CD4-positive, CD25-positive, alpha-beta regulatory T cell (primary cell): Measurements from ENCODE around the gene BANP. TPM values are rescaled to one million over a fixed set of nuclear protein-coding genes. Genes with fewer than 3 reads are reported as not detected.

Source experiments
- ATAC-seq, 2 donors: fragments of 150-1000 bp; cut with Tn5 transposase; one replicate each; pipeline ENCODE4 v1.10.0; 2021; ENCODE audit warnings: low read depth in 2 of 2, moderate number of reproducible peaks in 2 of 2, moderate library complexity in 1 of 2
- DNase-seq, 3 donors: peaks; one replicate each; pipeline versions ENCODE4 v3.0.0 to v3.0.0-alpha.2; 2012 to 2022; ENCODE audit warnings: mixed read lengths in 1 of 3
- H3K27ac ChIP-seq: one replicate; pipeline ENCODE4 v1.7.0; 2013; ENCODE audit warnings: mild to moderate bottlenecking, low read length; ENCODE audit not compliant: insufficient read depth, poor library complexity, severe bottlenecking
- H3K27me3 ChIP-seq: one replicate; pipeline ENCODE4 v1.7.0; 2013; ENCODE audit warnings: low read length; ENCODE audit not compliant: control insufficient read depth, insufficient read depth
- H3K36me3 ChIP-seq: one replicate; pipeline ENCODE4 v1.7.0; 2013; ENCODE audit warnings: mild to moderate bottlenecking, low read length, moderate library complexity; ENCODE audit not compliant: control insufficient read depth, insufficient read depth
- H3K4me1 ChIP-seq: 2 replicates; pipeline ENCODE4 v1.7.0; 2013; ENCODE audit warnings: mild to moderate bottlenecking, low read length; ENCODE audit not compliant: insufficient read depth, control insufficient read depth, poor library complexity, severe bottlenecking
- H3K4me3 ChIP-seq: one replicate; pipeline ENCODE4 v1.7.0; 2013; ENCODE audit warnings: low read depth, mild to moderate bottlenecking, low read length, moderate library complexity
- H3K9me3 ChIP-seq, 2 experiments: 1 replicate in 1 of 2; 2 replicates in 1 of 2; pipeline ENCODE4 v1.7.0; 2013; ENCODE audit warnings: low read length in 2 of 2, mild to moderate bottlenecking in 1 of 2, moderate library complexity in 1 of 2; ENCODE audit not compliant: control insufficient read depth in 2 of 2
- H3K27ac Mint-ChIP-seq, 3 donors: one replicate each; pipeline ENCODE4 v1.8.0; 2020 to 2022; ENCODE audit warnings: mild to moderate bottlenecking in 3 of 3, mixed read lengths in 3 of 3, moderate library complexity in 2 of 3
- H3K27me3 Mint-ChIP-seq: one replicate; pipeline ENCODE4 v1.8.0; 2022; ENCODE audit warnings: mild to moderate bottlenecking, mixed read lengths
- H3K36me3 Mint-ChIP-seq: one replicate; pipeline ENCODE4 v1.8.0; 2020; ENCODE audit warnings: mixed read lengths
- H3K4me1 Mint-ChIP-seq, 4 donors: one replicate each; pipeline ENCODE4 v1.8.0; 2020 to 2022; ENCODE audit warnings: mixed read lengths in 4 of 4, mild to moderate bottlenecking in 1 of 4
- H3K4me3 Mint-ChIP-seq, 4 donors: one replicate each; pipeline ENCODE4 v1.8.0; 2020 to 2022; ENCODE audit warnings: mild to moderate bottlenecking in 4 of 4, mixed read lengths in 4 of 4, moderate library complexity in 3 of 4
- H3K9me3 Mint-ChIP-seq, 7 donors: one replicate each; pipeline ENCODE4 v1.8.0; 2020 to 2022; ENCODE audit warnings: mixed read lengths in 7 of 7, mild to moderate bottlenecking in 3 of 7, moderate library complexity in 2 of 7
- polyA plus RNA-seq, 4 donors: library from polyadenylated mRNA; unstranded; fragments of 300-500 nt; fragmentation: Illumina TruSeq; gene quantifications; one replicate each; pipeline ENCODE4 v1.2.3, GENCODE V29; 2021
- total RNA-seq: library from RNA; stranded (reverse); gene quantifications from one replicate; pipeline ENCODE4 v1.2.3, GENCODE V29; 2022

The BANP gene
- total and polyA plus RNA-seq, 5 donors from 2014 or later = 20.4 to 114 (median 26.6) TPM

DNA sequence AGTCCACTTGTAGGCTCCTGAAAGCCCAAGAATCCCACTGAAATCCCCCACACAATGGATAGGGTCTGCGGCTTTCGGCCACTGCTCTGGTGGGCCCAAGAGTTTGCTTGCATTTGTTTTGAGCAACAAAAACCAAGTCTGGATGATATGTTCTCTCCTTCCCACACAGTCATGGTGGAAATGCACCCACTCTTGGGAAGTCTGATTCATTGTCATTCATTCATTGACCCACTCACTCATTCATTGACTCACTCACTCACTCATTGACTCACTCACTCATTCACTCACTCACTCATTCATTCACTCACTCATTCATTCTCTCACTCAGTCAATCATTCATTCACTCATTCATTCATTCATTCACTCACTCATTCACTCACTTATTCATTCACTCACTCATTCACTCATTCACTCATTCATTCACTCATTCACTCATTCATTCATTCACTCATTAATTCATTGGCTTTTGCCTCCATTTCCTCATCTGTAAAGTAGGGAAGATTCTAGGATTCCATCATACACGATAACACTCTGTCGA lies 12.8 kb upstream of the BANP start:
- no peak for ATAC-seq
- H3K9me3 ChIP-seq = no peaks in the 10 kb centered on the region
- Mint-ChIP-seq H3K4me3 (no peak overlapping the region), H3K27me3 (no peaks in the 10 kb centered on the region), H3K9me3 (peaks cover 0 to 2% (median 0%) of the 10 kb centered on the region in 7 donors), H3K4me1 (peaks cover 0 to 4% (median 0%) of the 10 kb centered on the region in 4 donors), H3K36me3 (no peaks in the 10 kb centered on the region), H3K27ac (peak overlapping the region in 1 of 3 donors; percentile 58)
- no peaks in the 10 kb centered on the region for H3K27me3 ChIP-seq
- H3K27ac ChIP-seq = no peak overlapping the region
- H3K36me3 ChIP-seq = no peaks in the 10 kb centered on the region
- H3K4me1 ChIP-seq = no peaks in the 10 kb centered on the region
- no peak overlapping the region for H3K4me3 ChIP-seq
- no peak for DNase-seq

GRCh38 chr16:87939562-87940423 lies 11.4 kb upstream of the BANP start:
- no peak for DNase-seq
- ATAC-seq = no peak
- Histone ChIP-seq H3K36me3 (no peaks in the 10 kb centered on the region), H3K9me3 (no peaks in the 10 kb centered on the region), H3K27me3 (no peaks in the 10 kb centered on the region), H3K4me3 (no peak overlapping the region), H3K4me1 (no peaks in the 10 kb centered on the region), H3K27ac (no peak overlapping the region)
- H3K27ac Mint-ChIP-seq = no peak overlapping the region
- H3K4me1 Mint-ChIP-seq = peaks cover 0 to 4% (median 0%) of the 10 kb centered on the region in 4 donors
- no peak overlapping the region for H3K4me3 Mint-ChIP-seq
- H3K9me3 Mint-ChIP-seq = no peaks in the 10 kb centered on the region
- no peaks in the 10 kb centered on the region for H3K27me3 Mint-ChIP-seq
- no peaks in the 10 kb centered on the region for H3K36me3 Mint-ChIP-seq

GRCh38 chr16:87942680-87943079 lies 8.6 kb upstream of the BANP start:
- no peak for ATAC-seq
- Mint-ChIP-seq H3K4me1 (peaks cover 0 to 4% (median 2%) of the 10 kb centered on the region in 4 donors), H3K27me3 (peaks cover 4% of the 10 kb centered on the region), H3K4me3 (no peak overlapping the region), H3K9me3 (no peaks in the 10 kb centered on the region), H3K36me3 (no peaks in the 10 kb centered on the region), H3K27ac (no peak overlapping the region)
- DNase-seq = no peak
- Histone ChIP-seq H3K4me3 (no peak overlapping the region), H3K9me3 (no peaks in the 10 kb centered on the region), H3K4me1 (no peaks in the 10 kb centered on the region), H3K27me3 (no peaks in the 10 kb centered on the region), H3K27ac (no peak overlapping the region), H3K36me3 (no peaks in the 10 kb centered on the region)

GRCh38 chr16:87945351-87946042 lies 5.7 kb upstream of the BANP start:
- Histone ChIP-seq H3K9me3 (no peaks in the 10 kb centered on the region), H3K27me3 (no peaks in the 10 kb centered on the region), H3K27ac (no peak overlapping the region), H3K4me3 (peak overlapping the region; percentile 13), H3K36me3 (no peaks in the 10 kb centered on the region), H3K4me1 (peaks cover under 1% of the 10 kb centered on the region)
- Mint-ChIP-seq H3K4me3 (no peak overlapping the region), H3K27me3 (peaks cover 7% of the 10 kb centered on the region), H3K36me3 (no peaks in the 10 kb centered on the region), H3K4me1 (peaks cover 0 to 5% (median 1%) of the 10 kb centered on the region in 4 donors), H3K27ac (peak overlapping the region in 1 of 3 donors; percentile 67), H3K9me3 (no peaks in the 10 kb centered on the region)
- DNase-seq (peak in 1 of 3 donors; percentile 36), ATAC-seq (no peak)

DNA sequence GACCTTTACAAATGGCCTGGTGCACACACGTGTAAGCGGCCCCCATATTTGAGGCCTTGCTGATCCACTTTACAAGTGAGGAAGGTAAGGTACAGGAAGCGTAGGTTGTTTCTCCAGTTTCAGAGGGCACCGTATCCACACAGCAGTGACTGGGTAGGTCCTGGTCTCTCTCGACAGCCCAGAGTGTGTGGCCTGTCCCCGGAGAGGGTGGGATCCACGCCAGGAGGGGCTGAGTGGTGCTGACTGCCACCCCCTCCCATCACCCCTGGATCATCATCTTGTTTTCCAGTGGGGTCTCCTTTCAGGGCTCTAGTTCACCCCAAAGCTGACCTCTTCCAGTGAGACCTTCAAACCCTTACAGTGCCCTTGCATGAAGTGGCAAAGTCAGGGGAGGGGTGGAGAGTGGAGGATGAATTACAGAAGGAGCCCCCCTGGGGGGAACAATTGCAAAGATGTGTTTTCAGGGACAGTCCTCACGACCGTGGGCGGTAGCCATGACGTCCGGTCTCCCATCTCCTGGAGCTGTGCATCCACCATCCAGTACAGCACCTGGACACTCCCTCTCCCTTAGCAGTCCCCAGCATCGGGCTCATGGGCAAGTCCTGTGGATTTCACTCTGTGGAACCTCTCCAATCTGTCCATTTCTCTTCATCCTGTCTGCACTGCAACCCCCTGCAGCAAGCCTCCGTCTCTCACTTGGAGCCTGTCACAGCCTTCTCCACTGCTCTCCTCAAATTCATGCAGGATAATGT lies 4.5 kb upstream of the BANP start:
- no peaks in the 10 kb centered on the region for H3K27me3 ChIP-seq

GRCh38 chr16:87947356-87948118 lies 3.7 kb upstream of the BANP start:
- peaks cover 4 to 16% (median 8%) of the 10 kb centered on the region in 4 donors for H3K4me1 Mint-ChIP-seq
- ATAC-seq (no peak), DNase-seq (no peak)
- Histone ChIP-seq H3K27ac (no peak overlapping the region), H3K27me3 (no peaks in the 10 kb centered on the region), H3K4me3 (no peak overlapping the region), H3K4me1 (peaks cover 13% of the 10 kb centered on the region), H3K9me3 (no peaks in the 10 kb centered on the region), H3K36me3 (no peaks in the 10 kb centered on the region)
- no peaks in the 10 kb centered on the region for H3K9me3 Mint-ChIP-seq
- H3K27ac Mint-ChIP-seq = peak overlapping the region in 1 of 3 donors; percentile 55
- H3K4me3 Mint-ChIP-seq = peak overlapping the region in 1 of 4 donors; percentile 43
- peaks cover 7% of the 10 kb centered on the region for H3K27me3 Mint-ChIP-seq
- H3K36me3 Mint-ChIP-seq = no peaks in the 10 kb centered on the region

More for the DNA sequence above, 4.5 kb upstream of the BANP start:
- Mint-ChIP-seq H3K4me3 (peak overlapping the region in 2 of 4 donors; percentile 43 to 68), H3K9me3 (no peaks in the 10 kb centered on the region), H3K36me3 (no peaks in the 10 kb centered on the region), H3K4me1 (peaks cover 0 to 10% (median 3%) of the 10 kb centered on the region in 4 donors), H3K27ac (no peak overlapping the region), H3K27me3 (peaks cover 7% of the 10 kb centered on the region)
- ATAC-seq (no peak), DNase-seq (no peak)
- Histone ChIP-seq H3K4me3 (no peak overlapping the region), H3K27ac (no peak overlapping the region), H3K9me3 (no peaks in the 10 kb centered on the region), H3K4me1 (peaks cover 6% of the 10 kb centered on the region), H3K36me3 (no peaks in the 10 kb centered on the region)

DNA sequence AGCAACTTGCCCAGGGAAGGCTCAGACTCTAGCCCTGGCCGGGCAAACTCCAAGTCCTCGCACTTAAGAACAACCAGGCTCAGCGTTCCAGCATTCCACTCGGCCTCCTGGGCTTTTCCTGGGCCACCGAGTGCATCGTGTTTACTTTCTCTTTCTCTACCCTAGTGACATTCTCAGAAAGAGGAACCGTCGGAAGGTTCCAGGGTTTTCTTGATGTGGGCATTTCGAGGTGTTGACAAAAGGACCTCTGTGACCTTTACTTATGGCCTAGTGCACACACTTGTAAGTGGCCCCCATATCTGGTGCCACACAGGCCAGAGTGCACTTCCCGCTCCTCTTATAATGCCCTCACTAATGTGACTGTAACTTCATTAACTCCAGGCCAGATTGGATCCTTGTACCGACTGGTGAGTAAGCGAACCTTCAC lies 3.1 kb upstream of the BANP start:
- peaks cover 7% of the 10 kb centered on the region for H3K27me3 Mint-ChIP-seq
- Histone ChIP-seq H3K27ac (no peak overlapping the region), H3K36me3 (no peaks in the 10 kb centered on the region), H3K27me3 (no peaks in the 10 kb centered on the region), H3K4me3 (no peak overlapping the region), H3K4me1 (peaks cover 19% of the 10 kb centered on the region), H3K9me3 (no peaks in the 10 kb centered on the region)
- H3K36me3 Mint-ChIP-seq = no peaks in the 10 kb centered on the region
- no peak for ATAC-seq
- peak overlapping the region in 1 of 3 donors; percentile 55 for H3K27ac Mint-ChIP-seq
- peak in 1 of 3 donors; percentile 58 for DNase-seq
- peak overlapping the region in 2 of 4 donors; percentile 29 to 36 for H3K4me3 Mint-ChIP-seq
- peaks cover 4 to 21% (median 9%) of the 10 kb centered on the region in 4 donors for H3K4me1 Mint-ChIP-seq
- H3K9me3 Mint-ChIP-seq = no peaks in the 10 kb centered on the region
